K562 (cell line): ENCODE data around the gene CSNK2A1. TPM values are rescaled to one million over a fixed set of nuclear protein-coding genes. Genes with fewer than 3 reads are reported as not detected.

Experiments
- KAT7 ChIP-seq: sonication (generic); formaldehyde crosslinking; IDR thresholded peaks from 2 replicates; pipeline ENCODE4 v1.8.0; 2022; ENCODE audit warnings: missing genetic modification reagents, mild to moderate bottlenecking, borderline replicate concordance
- LARP7 ChIP-seq: fragments of 450-650 bp; IDR thresholded peaks from 2 replicates; pipeline ENCODE4 v1.6.1; 2016
- RAD51 ChIP-seq: fragments of 450-650 bp; IDR thresholded peaks from 2 replicates; pipeline ENCODE4 v1.7.1; 2016; ENCODE audit warnings: low read depth, mild to moderate bottlenecking, borderline replicate concordance
- RBBP5 ChIP-seq: fragments of 200-600 bp; sonication (generic); IDR thresholded peaks from 2 replicates; pipeline ENCODE4 v1.6.1; 2012; ENCODE audit warnings: borderline replicate concordance, mild to moderate bottlenecking, low read length, control low read depth, inconsistent platforms; ENCODE audit not compliant: insufficient read depth, poor library complexity, severe bottlenecking
- SIN3A ChIP-seq, 2 experiments: fragments of 150-350 bp in 1 of 2; IDR thresholded peaks; 2 replicates each; pipeline ENCODE4 v1.6.1; 2011 to 2016; ENCODE audit warnings: borderline replicate concordance in 2 of 2, low read depth in 2 of 2, low read length in 2 of 2, mild to moderate bottlenecking in 2 of 2, moderate library complexity in 2 of 2; ENCODE audit not compliant: control insufficient read depth in 1 of 2
- SIX5 ChIP-seq, 2 experiments: IDR thresholded peaks; 2 replicates each; pipeline ENCODE4 v1.6.1; 2011; ENCODE audit warnings: low read length in 2 of 2, borderline replicate concordance in 1 of 2, low read depth in 1 of 2, mild to moderate bottlenecking in 1 of 2, moderate library complexity in 1 of 2; ENCODE audit not compliant: insufficient read depth in 1 of 2
- TGIF2 ChIP-seq: sonication (generic); formaldehyde crosslinking; IDR thresholded peaks from 2 replicates; pipeline ENCODE4 v1.8.1; 2022; ENCODE audit warnings: mild to moderate bottlenecking, missing genetic modification reagents, moderate library complexity
- ZKSCAN1 ChIP-seq: fragments of 150-350 bp; IDR thresholded peaks from 2 replicates; pipeline ENCODE4 v1.6.1; 2016; ENCODE audit warnings: low read depth, low read length
- polyA plus RNA-seq, 8 experiments: library from polyadenylated mRNA; depleted of rRNA in 4 of 8; stranded (reverse) in 5 of 8; unstranded in 3 of 8; fragments of >200 nt; fragmentation: Nextera tagmentation in 2 of 8; fragmentation: Illumina TruSeq in 1 of 8; extraction: Ambion mirVana in 2 of 8; extraction: Trizol in 1 of 8; gene quantifications; 2 replicates each; pipeline versions ENCODE4 v1.2.1 to v1.2.3, GENCODE V29; 2011 to 2014; ENCODE audit warnings: inconsistent platforms in 1 of 8, missing spikeins in 1 of 8
- total RNA-seq, 7 experiments: library from RNA; depleted of rRNA in 6 of 7; stranded (reverse); fragments of >200 nt in 6 of 7; fragmentation: Illumina TruSeq in 2 of 7; extraction: Trizol in 2 of 7; gene quantifications; 2 replicates each; pipeline versions ENCODE4 v1.2.1 to v1.2.3, GENCODE V29; 2011 to 2021; ENCODE audit warnings: low replicate concordance in 1 of 7
- TF ChIP-seq, protein P1 (sequence below): fragments of 450-650 bp; IDR thresholded peaks from one replicate; pipeline ENCODE4 v1.6.1; 2018; ENCODE audit warnings: mild to moderate bottlenecking, moderate library complexity; ENCODE audit not compliant: partially characterized antibody
- TF ChIP-seq, protein P2 (sequence below): sonication (generic); formaldehyde crosslinking; IDR thresholded peaks from 2 replicates; pipeline ENCODE4 v1.8.1; 2022; ENCODE audit warnings: missing genetic modification reagents
- TF ChIP-seq, protein P3 (sequence below), 2 experiments: fragments of 450-650 bp in 1 of 2; sonication (generic) in 1 of 2; formaldehyde crosslinking in 1 of 2; IDR thresholded peaks in 1 of 2; conservative IDR thresholded peaks in 1 of 2; 2 replicates each; pipeline versions ENCODE4 v1.6.1 to v1.8.1; 2016 to 2023; ENCODE audit warnings: mild to moderate bottlenecking in 2 of 2, moderate library complexity in 2 of 2, inconsistent platforms in 1 of 2, missing genetic modification reagents in 1 of 2
- TF ChIP-seq, protein P4 (sequence below): fragments of 450-650 bp; IDR thresholded peaks from 2 replicates; pipeline ENCODE4 v1.6.1; 2016
- TF ChIP-seq, protein P5 (sequence below): fragments of 250-450 bp; sonication (Bioruptor Pico); IDR thresholded peaks from 2 replicates; pipeline ENCODE4 v1.4.0; 2020

Gene CSNK2A1
- total and polyA plus RNA-seq, 9 of the 15 experiments (the other 6 are each of a cell fraction or from before 2014, with no cell fraction given): 71.0 to 251 (median 103) TPM

DNA sequence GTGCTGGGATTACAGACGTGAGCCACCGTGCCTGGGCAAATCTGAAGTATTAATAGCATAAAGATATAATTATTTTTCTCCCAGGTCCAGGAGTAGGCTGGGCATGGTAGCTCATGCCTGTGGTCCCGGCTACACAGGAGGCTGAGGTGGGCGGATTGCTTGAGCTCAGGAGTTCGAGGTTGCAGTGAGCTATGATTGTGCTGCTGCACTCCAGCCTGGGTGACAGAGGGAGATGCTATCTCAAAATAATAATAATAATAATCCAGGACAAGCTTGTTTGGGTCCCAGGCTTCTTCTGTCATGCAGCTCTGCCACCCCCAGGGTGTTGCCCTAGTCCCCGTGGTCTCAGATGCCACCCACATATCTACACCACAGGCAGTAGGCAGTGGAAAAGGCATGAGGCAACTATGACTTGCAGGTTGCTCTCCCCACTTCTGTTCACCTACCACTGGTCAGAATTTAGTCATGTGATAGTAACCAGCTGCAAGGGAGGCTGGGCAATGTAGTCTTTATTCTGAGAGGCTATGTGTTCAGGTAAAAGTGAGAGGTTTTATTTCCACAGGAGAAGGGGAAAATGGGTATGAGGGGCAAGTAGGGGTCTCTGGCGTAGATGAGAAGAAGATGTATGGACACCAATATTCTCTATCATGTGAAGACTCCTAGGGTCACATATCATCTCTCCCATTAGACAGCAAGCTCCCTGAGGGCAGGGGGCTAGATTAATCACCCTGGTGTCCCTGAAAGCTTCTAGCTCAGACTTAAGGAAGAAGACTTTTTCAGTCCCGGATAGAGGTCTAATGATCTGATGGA, 40.8 kb upstream of the CSNK2A1 start (continued):
- TF ChIP-seq, protein P1, sequence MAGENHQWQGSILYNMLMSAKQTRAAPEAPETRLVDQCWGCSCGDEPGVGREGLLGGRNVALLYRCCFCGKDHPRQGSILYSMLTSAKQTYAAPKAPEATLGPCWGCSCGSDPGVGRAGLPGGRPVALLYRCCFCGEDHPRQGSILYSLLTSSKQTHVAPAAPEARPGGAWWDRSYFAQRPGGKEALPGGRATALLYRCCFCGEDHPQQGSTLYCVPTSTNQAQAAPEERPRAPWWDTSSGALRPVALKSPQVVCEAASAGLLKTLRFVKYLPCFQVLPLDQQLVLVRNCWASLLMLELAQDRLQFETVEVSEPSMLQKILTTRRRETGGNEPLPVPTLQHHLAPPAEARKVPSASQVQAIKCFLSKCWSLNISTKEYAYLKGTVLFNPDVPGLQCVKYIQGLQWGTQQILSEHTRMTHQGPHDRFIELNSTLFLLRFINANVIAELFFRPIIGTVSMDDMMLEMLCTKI: no peak
- TF ChIP-seq, protein P2, sequence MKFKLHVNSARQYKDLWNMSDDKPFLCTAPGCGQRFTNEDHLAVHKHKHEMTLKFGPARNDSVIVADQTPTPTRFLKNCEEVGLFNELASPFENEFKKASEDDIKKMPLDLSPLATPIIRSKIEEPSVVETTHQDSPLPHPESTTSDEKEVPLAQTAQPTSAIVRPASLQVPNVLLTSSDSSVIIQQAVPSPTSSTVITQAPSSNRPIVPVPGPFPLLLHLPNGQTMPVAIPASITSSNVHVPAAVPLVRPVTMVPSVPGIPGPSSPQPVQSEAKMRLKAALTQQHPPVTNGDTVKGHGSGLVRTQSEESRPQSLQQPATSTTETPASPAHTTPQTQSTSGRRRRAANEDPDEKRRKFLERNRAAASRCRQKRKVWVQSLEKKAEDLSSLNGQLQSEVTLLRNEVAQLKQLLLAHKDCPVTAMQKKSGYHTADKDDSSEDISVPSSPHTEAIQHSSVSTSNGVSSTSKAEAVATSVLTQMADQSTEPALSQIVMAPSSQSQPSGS (CRISPR knock-in tag): no peak
- peak; percentile 55 to 61; a peak in 3 of 4 replicates for TF ChIP-seq SIX5 (IDR thresholded peaks at IDR 0.05; ENCODE audit: borderline replicate concordance in 1 of 2, insufficient read depth in 1 of 2, low read depth in 1 of 2, low read length in 2 of 2)
- no peak for TF ChIP-seq RBBP5
- no peak for TF ChIP-seq SIN3A (IDR thresholded peaks at IDR 0.05; ENCODE audit: borderline replicate concordance in 2 of 2, control insufficient read depth in 1 of 2, low read depth in 2 of 2, low read length in 2 of 2)
- no peak for TF ChIP-seq KAT7 (CRISPR knock-in tag)
- TF ChIP-seq, protein P3, sequence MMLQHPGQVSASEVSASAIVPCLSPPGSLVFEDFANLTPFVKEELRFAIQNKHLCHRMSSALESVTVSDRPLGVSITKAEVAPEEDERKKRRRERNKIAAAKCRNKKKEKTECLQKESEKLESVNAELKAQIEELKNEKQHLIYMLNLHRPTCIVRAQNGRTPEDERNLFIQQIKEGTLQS (IDR thresholded peaks at IDR 0.05): peak; percentile 42
- TF ChIP-seq, protein P3 (CRISPR knock-in tag; conservative IDR thresholded peaks at IDR 0.05): no peak
- TF ChIP-seq TGIF2: no peak
- TF ChIP-seq, protein P4, sequence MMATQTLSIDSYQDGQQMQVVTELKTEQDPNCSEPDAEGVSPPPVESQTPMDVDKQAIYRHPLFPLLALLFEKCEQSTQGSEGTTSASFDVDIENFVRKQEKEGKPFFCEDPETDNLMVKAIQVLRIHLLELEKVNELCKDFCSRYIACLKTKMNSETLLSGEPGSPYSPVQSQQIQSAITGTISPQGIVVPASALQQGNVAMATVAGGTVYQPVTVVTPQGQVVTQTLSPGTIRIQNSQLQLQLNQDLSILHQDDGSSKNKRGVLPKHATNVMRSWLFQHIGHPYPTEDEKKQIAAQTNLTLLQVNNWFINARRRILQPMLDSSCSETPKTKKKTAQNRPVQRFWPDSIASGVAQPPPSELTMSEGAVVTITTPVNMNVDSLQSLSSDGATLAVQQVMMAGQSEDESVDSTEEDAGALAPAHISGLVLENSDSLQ: no peak
- TF ChIP-seq RAD51: peak; percentile 71
- no peak for TF ChIP-seq ZKSCAN1
- TF ChIP-seq, protein P5, sequence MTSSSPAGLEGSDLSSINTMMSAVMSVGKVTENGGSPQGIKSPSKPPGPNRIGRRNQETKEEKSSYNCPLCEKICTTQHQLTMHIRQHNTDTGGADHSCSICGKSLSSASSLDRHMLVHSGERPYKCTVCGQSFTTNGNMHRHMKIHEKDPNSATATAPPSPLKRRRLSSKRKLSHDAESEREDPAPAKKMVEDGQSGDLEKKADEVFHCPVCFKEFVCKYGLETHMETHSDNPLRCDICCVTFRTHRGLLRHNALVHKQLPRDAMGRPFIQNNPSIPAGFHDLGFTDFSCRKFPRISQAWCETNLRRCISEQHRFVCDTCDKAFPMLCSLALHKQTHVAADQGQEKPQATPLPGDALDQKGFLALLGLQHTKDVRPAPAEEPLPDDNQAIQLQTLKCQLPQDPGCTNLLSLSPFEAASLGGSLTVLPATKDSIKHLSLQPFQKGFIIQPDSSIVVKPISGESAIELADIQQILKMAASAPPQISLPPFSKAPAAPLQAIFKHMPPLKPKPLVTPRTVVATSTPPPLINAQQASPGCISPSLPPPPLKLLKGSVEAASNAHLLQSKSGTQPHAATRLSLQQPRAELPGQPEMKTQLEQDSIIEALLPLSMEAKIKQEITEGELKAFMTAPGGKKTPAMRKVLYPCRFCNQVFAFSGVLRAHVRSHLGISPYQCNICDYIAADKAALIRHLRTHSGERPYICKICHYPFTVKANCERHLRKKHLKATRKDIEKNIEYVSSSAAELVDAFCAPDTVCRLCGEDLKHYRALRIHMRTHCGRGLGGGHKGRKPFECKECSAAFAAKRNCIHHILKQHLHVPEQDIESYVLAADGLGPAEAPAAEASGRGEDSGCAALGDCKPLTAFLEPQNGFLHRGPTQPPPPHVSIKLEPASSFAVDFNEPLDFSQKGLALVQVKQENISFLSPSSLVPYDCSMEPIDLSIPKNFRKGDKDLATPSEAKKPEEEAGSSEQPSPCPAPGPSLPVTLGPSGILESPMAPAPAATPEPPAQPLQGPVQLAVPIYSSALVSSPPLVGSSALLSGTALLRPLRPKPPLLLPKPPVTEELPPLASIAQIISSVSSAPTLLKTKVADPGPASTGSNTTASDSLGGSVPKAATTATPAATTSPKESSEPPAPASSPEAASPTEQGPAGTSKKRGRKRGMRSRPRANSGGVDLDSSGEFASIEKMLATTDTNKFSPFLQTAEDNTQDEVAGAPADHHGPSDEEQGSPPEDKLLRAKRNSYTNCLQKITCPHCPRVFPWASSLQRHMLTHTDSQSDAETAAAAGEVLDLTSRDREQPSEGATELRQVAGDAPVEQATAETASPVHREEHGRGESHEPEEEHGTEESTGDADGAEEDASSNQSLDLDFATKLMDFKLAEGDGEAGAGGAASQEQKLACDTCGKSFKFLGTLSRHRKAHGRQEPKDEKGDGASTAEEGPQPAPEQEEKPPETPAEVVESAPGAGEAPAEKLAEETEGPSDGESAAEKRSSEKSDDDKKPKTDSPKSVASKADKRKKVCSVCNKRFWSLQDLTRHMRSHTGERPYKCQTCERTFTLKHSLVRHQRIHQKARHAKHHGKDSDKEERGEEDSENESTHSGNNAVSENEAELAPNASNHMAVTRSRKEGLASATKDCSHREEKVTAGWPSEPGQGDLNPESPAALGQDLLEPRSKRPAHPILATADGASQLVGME: no peak
- no peak for TF ChIP-seq LARP7
- TF ChIP-seq, all 486 proteins: peak for 29
